Measurements from ENCODE around the gene PELI2.

PELI2 gene

DNA sequence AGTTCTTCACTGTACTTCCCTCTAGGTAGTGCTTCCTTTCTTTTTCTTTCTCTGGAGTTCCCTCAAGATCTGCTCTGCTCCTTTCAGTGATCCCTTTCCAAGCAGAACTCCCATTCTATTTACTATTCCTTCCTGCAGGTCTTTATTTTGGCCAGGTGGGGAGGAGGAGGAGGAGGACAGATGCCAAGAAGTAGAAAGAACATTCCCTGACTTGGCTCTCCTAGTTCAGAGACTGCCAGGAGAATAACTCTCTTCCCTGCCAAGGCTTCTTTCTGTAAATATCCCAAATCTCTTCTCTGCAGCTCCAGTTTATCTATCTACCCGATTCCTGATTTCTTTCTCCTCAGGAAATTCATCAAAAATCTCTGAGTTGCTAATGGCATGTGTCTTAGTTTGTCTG, 231.7 kb downstream of the PELI2 start:
- DNase-seq (ENCODE audit: insufficient read length), result no peak
- FAIRE-seq, result no peak
- TF ChIP-seq TAF1 (IDR thresholded peaks at IDR 0.05; ENCODE audit: borderline replicate concordance, low read depth, low read length) (no peak), POLR2AphosphoS5 (IDR thresholded peaks at IDR 0.05; ENCODE audit: low read depth, low read length) (no peak), POLR2A (IDR thresholded peaks at IDR 0.05; ENCODE audit: low read depth, low read length) (no peak)
